22Rv1 (cell line): ENCODE measurements around the gene PITPNM3.

Source experiments
- H3K27ac ChIP-seq: fragments of 450-650 bp; 2 replicates; pipeline ENCODE4 v1.5.1; 2017
- CTCF ChIP-seq: fragments of 450-650 bp; IDR thresholded peaks from 2 replicates; pipeline ENCODE4 v1.5.1; 2017; ENCODE audit warnings: mild to moderate bottlenecking
- ZFX ChIP-seq: fragments of 450-650 bp; IDR thresholded peaks from 2 replicates; pipeline ENCODE4 v1.6.1; 2017; ENCODE audit warnings: antibody characterized with exemption, borderline replicate concordance

PITPNM3 gene

DNA sequence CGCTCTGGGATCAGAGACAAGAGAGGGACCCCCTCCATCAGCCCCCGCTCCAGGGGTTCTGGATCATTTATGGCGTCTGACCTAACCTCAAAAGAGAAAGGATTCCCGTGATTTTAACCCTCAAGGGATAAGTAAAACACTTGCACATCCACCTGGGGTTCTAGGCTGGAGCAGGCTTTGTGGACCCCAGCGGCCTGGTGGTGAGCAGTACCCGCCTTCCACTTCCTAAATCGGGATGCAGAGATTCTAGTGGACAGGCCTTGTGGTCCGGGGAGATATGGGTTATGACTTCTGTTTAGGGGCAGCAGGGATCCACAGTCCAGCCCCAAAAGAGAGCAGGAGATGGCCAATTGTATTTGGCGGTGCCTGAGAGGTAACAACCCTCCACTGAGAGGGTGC lies 684 bp upstream of the PITPNM3 start:
- TF ChIP-seq CTCF, result no peak
- no peak for TF ChIP-seq ZFX
- no peak overlapping the region for H3K27ac ChIP-seq

GRCh38 chr17:6555331-6556120 lies 829 bp downstream of the PITPNM3 start:
- no peak for TF ChIP-seq ZFX
- no peak for TF ChIP-seq CTCF
- H3K27ac ChIP-seq, result no peak overlapping the region

DNA sequence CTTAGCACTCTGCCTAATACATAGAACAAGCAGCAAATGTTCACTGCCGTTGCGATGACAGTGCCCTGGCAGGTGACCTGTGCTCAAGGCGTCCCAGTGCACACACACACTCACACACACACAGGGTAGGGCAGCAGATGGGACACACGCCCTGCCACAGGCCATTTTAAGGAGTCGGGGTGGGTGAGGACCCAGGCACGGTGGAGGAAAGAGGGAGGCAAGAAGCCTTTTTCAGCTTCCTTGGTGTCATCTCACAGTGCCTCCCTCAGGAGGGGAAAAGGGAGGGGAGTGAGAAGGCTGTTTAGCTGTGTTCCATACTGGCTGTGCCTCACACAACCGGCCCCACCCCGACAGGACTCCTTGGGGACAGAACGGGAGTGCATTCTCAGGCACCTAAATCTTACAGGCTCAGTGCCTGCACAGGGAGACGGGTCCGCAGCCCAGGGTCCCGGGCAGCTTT lies 1.5 kb downstream of the PITPNM3 start:
- no peak overlapping the region for H3K27ac ChIP-seq
- TF ChIP-seq CTCF (no peak), ZFX (no peak)

DNA sequence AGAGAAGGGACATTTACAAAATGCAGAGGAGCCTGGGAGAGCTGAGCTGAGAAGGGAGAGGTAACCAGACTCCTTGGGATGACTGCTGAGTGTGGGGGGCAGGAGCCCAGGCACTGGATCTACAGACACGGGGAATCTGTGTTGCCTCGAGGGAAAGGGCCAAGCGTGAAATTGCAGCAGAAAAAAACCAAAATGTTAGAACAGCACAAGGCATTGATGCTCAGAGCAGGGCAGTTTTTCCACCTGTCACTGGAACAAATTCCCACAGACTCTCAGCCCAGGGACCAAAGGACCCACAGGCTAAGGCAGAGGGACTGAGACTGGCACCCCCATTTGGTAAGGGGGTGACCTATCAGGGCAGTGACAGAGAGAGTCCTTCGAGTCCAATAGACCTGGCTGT lies 2.0 kb downstream of the PITPNM3 start:
- H3K27ac ChIP-seq, result no peak overlapping the region
- TF ChIP-seq CTCF (no peak), ZFX (no peak)

DNA sequence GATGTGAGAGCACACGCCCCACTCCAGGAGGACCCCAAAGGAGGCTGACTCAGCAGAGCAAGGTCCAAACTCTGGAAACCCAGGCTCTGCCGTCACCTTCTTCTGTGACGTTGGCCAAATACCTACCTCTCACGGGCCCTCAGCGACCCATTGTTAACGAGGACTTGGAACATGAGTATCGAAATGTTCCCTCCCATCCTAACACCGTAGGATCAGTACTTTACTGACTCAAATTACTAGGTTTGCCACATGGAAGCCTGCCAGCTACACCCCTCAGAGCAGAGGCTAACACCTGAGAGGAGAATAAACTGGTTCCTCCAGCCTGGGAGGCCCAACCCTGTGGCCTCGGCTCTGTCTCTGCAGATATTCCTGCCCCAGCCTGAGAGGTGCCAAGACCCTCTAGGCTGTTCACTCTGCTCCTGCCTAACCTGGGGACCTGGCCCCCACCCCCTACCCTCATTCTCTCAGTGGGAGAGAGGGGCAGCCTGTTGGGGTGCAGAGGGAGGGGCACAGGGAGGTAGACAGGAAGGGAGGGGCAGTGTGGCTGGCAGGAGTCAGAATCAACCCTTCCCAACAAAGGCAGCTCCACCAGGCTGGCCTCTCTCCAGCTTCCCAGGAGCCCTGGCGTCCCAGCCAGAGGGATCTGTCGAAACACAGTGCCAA lies 4.4 kb downstream of the PITPNM3 start:
- TF ChIP-seq CTCF, result no peak
- TF ChIP-seq ZFX, result no peak
- no peak overlapping the region for H3K27ac ChIP-seq

DNA sequence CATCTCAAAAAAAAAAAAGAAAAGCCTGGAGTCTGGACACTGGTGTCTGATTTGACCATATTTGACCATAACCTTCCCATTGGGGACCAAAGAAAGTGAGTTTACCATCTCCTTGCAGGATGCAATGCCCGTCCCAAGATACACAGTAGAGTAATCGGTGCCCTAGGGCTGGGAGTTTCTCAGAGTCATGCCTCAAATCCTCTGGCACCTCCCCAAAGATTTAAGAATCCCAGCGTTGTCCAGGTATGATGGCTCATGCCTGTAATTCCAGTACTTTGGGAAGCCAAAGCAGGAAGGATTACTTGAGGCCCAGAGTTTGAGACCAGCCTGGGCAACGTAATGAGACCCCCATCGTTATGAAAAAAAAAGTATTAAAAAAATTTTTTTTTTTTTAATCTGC lies 5.0 kb downstream of the PITPNM3 start:
- H3K27ac ChIP-seq, result no peak overlapping the region
- TF ChIP-seq CTCF (no peak), ZFX (no peak)

GRCh38 chr17:6549384-6550036 lies 6.8 kb downstream of the PITPNM3 start:
- no peak for TF ChIP-seq ZFX
- TF ChIP-seq CTCF, result no peak
- no peak overlapping the region for H3K27ac ChIP-seq
